ENCODE data around the gene PRORP.
"Not testable (repeated sequence)": the region's sequence is repeated elsewhere in the genome, so short reads cannot be mapped to it uniquely, and the experiment has no call there.

The PRORP gene

GRCh38 chr14:35140718-35141581 lies 18.6 kb downstream of the PRORP start:
- DNase-seq, result no peak

GRCh38 chr14:35144029-35144428 lies 21.7 kb downstream of the PRORP start:
- DNase-seq, result no peak

- no peak for DNase-seq
Observed at GRCh38 chr14:35146711-35147149, 24.4 kb downstream of the PRORP start.

GRCh38 chr14:35147186-35147585 lies 24.8 kb downstream of the PRORP start:
- DNase-seq, result no peak

- DNase-seq, result no peak
Observed at GRCh38 chr14:35147711-35148110, 25.4 kb downstream of the PRORP start.

GRCh38 chr14:35149239-35149638 lies 26.9 kb downstream of the PRORP start:
- no peak for DNase-seq

- DNase-seq, result not testable (repeated sequence)
Observed at GRCh38 chr14:35152531-35152930, 30.2 kb downstream of the PRORP start.

GRCh38 chr14:35154016-35154415 lies 31.7 kb downstream of the PRORP start:
- no peak for DNase-seq

- DNase-seq, result no peak
Observed at GRCh38 chr14:35155962-35156361, 33.6 kb downstream of the PRORP start.

GRCh38 chr14:35158491-35158890 lies 36.1 kb downstream of the PRORP start:
- DNase-seq, result no peak

- no peak for DNase-seq
Observed at GRCh38 chr14:35158951-35159653, 36.8 kb downstream of the PRORP start.

- DNase-seq, result no peak
Observed at GRCh38 chr14:35159742-35160409, 37.5 kb downstream of the PRORP start.

- no peak for DNase-seq
Observed at GRCh38 chr14:35161231-35161630, 38.9 kb downstream of the PRORP start.

GRCh38 chr14:35163384-35163783 lies 41.0 kb downstream of the PRORP start:
- DNase-seq, result no peak

- no peak for DNase-seq
Observed at GRCh38 chr14:35164849-35165248, 42.5 kb downstream of the PRORP start.

- no peak for DNase-seq
Observed at GRCh38 chr14:35167496-35167895, 45.1 kb downstream of the PRORP start.
